Transverse colon (tissue), 4 donors: ENCODE results near the gene UBASH3A. TPM values are rescaled to one million over a fixed set of nuclear protein-coding genes. Genes with fewer than 3 reads are reported as not detected.

Experiments used
- DNase-seq: peaks from one replicate; pipeline ENCODE4 v3.0.0-alpha.2; 2019
- H3K27ac ChIP-seq, 4 donors: fragments of 200-600 bp; sonication (generic); 2 replicates each; pipeline ENCODE4 v1.5.1; 2016 to 2018; ENCODE audit warnings: inconsistent platforms in 4 of 4
- H3K27me3 ChIP-seq: fragments of 200-600 bp; sonication (generic); 2 replicates; pipeline ENCODE4 v1.5.1; 2017; ENCODE audit warnings: inconsistent platforms
- H3K36me3 ChIP-seq, 4 donors: fragments of 200-600 bp; sonication (generic); 2 replicates each; pipeline ENCODE4 v1.5.1; 2017 to 2019; ENCODE audit warnings: inconsistent platforms in 4 of 4
- H3K4me1 ChIP-seq, 4 donors: fragments of 200-600 bp; sonication (generic); 2 replicates each; pipeline ENCODE4 v1.5.1; 2017 to 2020; ENCODE audit warnings: inconsistent platforms in 4 of 4
- H3K4me3 ChIP-seq, 4 donors: fragments of 200-600 bp; sonication (generic); 1 replicate in 1 of 4; 2 replicates in 3 of 4; pipeline versions ENCODE4 v1.5.1 to v1.6.1; 2017 to 2019; ENCODE audit warnings: inconsistent platforms in 4 of 4
- H3K9me3 ChIP-seq, 2 donors: fragments of 200-600 bp; sonication (generic); 2 replicates each; pipeline ENCODE4 v1.5.1; 2017 to 2019; ENCODE audit warnings: inconsistent platforms in 2 of 2
- EP300 ChIP-seq: sonication (generic); formaldehyde crosslinking; IDR thresholded peaks from one replicate; pipeline ENCODE4 v1.6.1; 2017; ENCODE audit warnings: antibody characterized with exemption, low read depth
- POLR2A ChIP-seq: fragments of 450-650 bp; IDR thresholded peaks from one replicate; pipeline ENCODE4 v1.6.1; 2016; ENCODE audit warnings: antibody characterized with exemption, mild to moderate bottlenecking, moderate library complexity
- POLR2AphosphoS5 ChIP-seq, 3 donors: sonication (generic); formaldehyde crosslinking; IDR thresholded peaks; one replicate each; pipeline ENCODE4 v1.6.1; 2016; ENCODE audit warnings: antibody characterized with exemption in 3 of 3
- WGBS, 2 donors: methylation state at CpG; one replicate each; pipeline ENCODE4 v1.1.5; 2018; ENCODE audit warnings: low coverage in 1 of 2; 5-methylcytosine and 5-hydroxymethylcytosine counted together
- in situ Hi-C, 4 donors: fragments of 200-750 bp; cut with MboI; loops; one replicate each; pipeline versions ENCODE4 v1.15.0 to v1.15.1; 2017; ENCODE audit warnings: low sequenced_read_pairs in 3 of 4, low pct_ligation_motif_present in 1 of 4, low pct_unique_long_range_greater_than_20kb in 1 of 4
- intact Hi-C: fragments of 100-400 bp; cut with DNase I; formaldehyde crosslinking; loops from one replicate; pipeline ENCODE4 v1.15.1; 2023; ENCODE audit warnings: low total_unique reads
- total RNA-seq, 4 donors: library from RNA; depleted of rRNA; stranded (reverse); fragments of >200 nt; gene quantifications; one replicate each; pipeline ENCODE4 v1.1.0, GENCODE V29; 2016
- TF ChIP-seq, protein P1 (sequence below), 5 experiments: fragments of 200-600 bp in 3 of 5; fragments of 450-650 bp in 2 of 5; sonication (generic) in 3 of 5; IDR thresholded peaks; 1 replicate in 2 of 5; 2 replicates in 3 of 5; pipeline ENCODE4 v1.5.1; 2016 to 2017; ENCODE audit warnings: antibody characterized with exemption in 5 of 5, inconsistent platforms in 3 of 5, mild to moderate bottlenecking in 2 of 5, moderate library complexity in 1 of 5

UBASH3A gene
- total RNA-seq, 4 donors from 2014 or later: 0.37 to 3.0 (median 0.82) TPM; not detected in 1

DNA sequence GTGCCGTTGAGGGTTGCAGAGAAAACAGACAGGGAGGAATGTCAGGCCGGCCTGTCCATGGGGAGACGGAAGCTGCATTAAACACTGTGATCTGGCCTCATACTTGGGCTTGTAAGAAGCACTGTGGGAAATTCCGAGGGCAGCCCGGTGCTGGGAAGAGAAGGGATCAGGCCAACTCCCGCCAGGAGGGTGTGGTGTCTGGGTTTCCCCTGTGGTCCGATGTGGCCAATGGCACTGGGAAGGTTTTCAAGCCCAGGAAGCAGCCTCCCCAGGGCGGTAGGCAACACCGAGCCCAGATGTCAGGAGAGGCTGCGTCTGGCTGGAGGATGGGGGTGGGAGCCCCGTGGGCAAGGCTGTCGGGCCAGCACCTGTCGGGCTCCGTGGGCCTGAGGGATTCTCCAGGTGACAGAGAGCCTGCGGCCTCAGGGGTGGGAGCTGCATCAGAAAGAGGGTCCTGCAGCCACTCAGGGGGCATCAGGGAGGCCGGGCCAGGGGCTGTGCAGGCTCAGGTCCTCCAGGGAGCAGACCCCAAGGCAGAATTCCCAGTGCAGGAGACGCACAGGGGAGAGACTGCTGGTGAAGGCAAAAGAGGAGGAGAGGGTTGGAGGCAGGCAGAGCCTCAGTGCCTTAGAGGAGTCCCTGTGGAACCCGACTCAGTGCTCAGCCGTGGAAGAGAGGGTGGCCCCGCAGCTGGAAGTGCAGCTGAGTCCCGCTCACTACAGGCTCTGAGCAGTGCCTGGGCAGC lies 8.4 kb downstream of the UBASH3A start:
- intact Hi-C loops (no loop called here), in situ Hi-C loops (no loop called here)
- Histone ChIP-seq H3K36me3 (no peaks in the 10 kb centered on the region), H3K4me3 (no peak overlapping the region), H3K9me3 (no peaks in the 10 kb centered on the region), H3K4me1 (no peaks in the 10 kb centered on the region), H3K27me3 (no peaks in the 10 kb centered on the region), H3K27ac (no peak overlapping the region)
- no peak for TF ChIP-seq POLR2AphosphoS5 (IDR thresholded peaks at IDR 0.05)
- TF ChIP-seq, protein P1, sequence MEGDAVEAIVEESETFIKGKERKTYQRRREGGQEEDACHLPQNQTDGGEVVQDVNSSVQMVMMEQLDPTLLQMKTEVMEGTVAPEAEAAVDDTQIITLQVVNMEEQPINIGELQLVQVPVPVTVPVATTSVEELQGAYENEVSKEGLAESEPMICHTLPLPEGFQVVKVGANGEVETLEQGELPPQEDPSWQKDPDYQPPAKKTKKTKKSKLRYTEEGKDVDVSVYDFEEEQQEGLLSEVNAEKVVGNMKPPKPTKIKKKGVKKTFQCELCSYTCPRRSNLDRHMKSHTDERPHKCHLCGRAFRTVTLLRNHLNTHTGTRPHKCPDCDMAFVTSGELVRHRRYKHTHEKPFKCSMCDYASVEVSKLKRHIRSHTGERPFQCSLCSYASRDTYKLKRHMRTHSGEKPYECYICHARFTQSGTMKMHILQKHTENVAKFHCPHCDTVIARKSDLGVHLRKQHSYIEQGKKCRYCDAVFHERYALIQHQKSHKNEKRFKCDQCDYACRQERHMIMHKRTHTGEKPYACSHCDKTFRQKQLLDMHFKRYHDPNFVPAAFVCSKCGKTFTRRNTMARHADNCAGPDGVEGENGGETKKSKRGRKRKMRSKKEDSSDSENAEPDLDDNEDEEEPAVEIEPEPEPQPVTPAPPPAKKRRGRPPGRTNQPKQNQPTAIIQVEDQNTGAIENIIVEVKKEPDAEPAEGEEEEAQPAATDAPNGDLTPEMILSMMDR (IDR thresholded peaks at IDR 0.05): no peak
- no peak for DNase-seq
- WGBS, 2 donors: 67 to 90% methylated on average over 4 to 18 of the region's 21 CpGs

DNA sequence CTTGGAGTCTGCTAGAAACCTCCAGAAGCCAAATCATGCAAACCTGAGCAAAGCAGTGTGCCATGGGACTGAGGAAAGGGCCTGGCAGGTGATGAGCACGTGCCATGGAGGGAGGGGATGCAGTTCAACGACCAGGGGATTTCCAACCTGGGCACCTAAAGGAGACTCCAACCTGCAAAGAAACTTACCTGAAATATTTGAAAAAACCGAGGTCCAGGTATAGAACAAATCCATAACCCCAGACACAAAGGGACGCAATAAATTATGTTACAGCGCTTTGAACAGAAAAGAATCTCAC lies 8.9 kb downstream of the UBASH3A start:
- Histone ChIP-seq H3K27ac (no peak overlapping the region), H3K9me3 (no peaks in the 10 kb centered on the region), H3K36me3 (no peaks in the 10 kb centered on the region), H3K4me1 (no peaks in the 10 kb centered on the region), H3K27me3 (no peaks in the 10 kb centered on the region), H3K4me3 (no peak overlapping the region)
- TF ChIP-seq POLR2AphosphoS5 (IDR thresholded peaks at IDR 0.05) (no peak), POLR2A (no peak), EP300 (no peak)
- TF ChIP-seq, protein P1 (IDR thresholded peaks at IDR 0.05): no peak
- in situ Hi-C loops (no loop called here), intact Hi-C loops (no loop called here)
- 46 to 79% methylated on average over 3 to 5 of the region's 5 CpGs for WGBS, 2 donors
- no peak for DNase-seq

DNA sequence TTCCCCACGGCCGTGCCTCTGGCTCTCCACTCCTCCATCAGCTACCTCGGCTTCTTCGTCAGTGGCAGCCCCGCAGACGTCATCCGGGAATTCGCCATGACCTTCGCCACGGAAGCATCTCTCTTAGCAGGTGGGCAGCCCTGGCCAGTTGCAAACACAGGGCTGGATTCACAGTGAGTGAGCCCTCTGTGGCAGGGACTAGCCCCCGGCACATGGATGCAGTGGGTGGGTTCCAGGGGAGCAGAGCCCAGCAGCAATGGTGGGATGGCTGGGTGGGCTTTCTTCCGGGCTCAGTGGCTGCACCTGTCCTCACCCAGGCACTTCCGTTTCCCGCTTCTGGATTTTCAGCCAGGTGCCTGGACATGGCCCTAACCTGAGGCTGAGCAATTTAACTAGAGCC lies 9.4 kb downstream of the UBASH3A start:
- no peak for DNase-seq
- no peaks in the 10 kb centered on the region for H3K4me1 ChIP-seq
- no peak overlapping the region for H3K27ac ChIP-seq
- H3K27me3 ChIP-seq: no peaks in the 10 kb centered on the region
- intact Hi-C loops (no loop called here), in situ Hi-C loops (no loop called here)
- no peaks in the 10 kb centered on the region for H3K9me3 ChIP-seq
- 91% methylated on average over 14 of the region's 14 CpGs; no CpG with 5 or more reads in 1 of the 2 donors for WGBS, 2 donors
- no peaks in the 10 kb centered on the region for H3K36me3 ChIP-seq
- no peak overlapping the region for H3K4me3 ChIP-seq
- TF ChIP-seq POLR2AphosphoS5 (IDR thresholded peaks at IDR 0.05) (no peak), POLR2A (no peak), EP300 (no peak)
- TF ChIP-seq, protein P1 (IDR thresholded peaks at IDR 0.05): no peak

DNA sequence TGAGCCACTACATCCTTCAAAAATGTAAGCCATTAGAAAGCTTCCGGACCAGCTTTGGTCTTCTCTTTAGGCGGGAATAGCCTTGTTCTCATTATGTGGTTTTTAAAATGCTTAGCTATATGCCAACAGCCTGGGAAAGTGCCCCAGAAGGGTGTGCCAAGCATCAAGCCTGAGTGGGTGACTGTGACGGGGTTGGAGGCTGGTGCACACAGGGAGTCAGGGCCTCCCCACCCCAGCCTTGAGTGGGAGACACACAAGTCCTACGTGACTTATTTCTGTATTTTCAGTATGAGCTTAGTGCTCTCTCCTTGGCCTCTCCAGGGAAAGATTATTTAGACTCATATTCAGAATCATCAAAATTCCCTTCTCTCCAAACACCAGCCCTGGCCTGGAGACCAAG lies 9.8 kb downstream of the UBASH3A start:
- Histone ChIP-seq H3K9me3 (no peaks in the 10 kb centered on the region), H3K4me3 (no peak overlapping the region), H3K27me3 (no peaks in the 10 kb centered on the region), H3K4me1 (no peaks in the 10 kb centered on the region), H3K27ac (no peak overlapping the region), H3K36me3 (no peaks in the 10 kb centered on the region)
- 79 to 100% methylated on average over 1 to 4 of the region's 4 CpGs for WGBS, 2 donors
- no peak for DNase-seq
- intact Hi-C loops: no loop called here
- TF ChIP-seq EP300 (no peak), POLR2A (no peak), POLR2AphosphoS5 (IDR thresholded peaks at IDR 0.05) (no peak)
- TF ChIP-seq, protein P1 (IDR thresholded peaks at IDR 0.05): no peak
- in situ Hi-C loops: no loop called here
